HCT116 (cell line): ENCODE measurements around the gene TEKT2. TPM values are rescaled to one million over a fixed set of nuclear protein-coding genes. Genes with fewer than 3 reads are reported as not detected.
A peak's percentile ranks its signal among the peaks of the same experiment; 100 is the strongest.

ENCODE experiments used
- ATAC-seq: fragments of 200-7000 bp; cut with Tn5 transposase; 2 replicates; pipeline ENCODE4 v1.9.1; 2020; ENCODE audit warnings: mild to moderate bottlenecking, moderate library complexity
- Bru-seq: library from RNA; stranded (reverse); fragments of 400-500 nt; gene quantifications from one replicate; lab custom pipeline; 2021; lab: Mats Ljungman, UMichigan
- BruChase-seq, 2 experiments: library from RNA; stranded (reverse); fragments of 400-500 nt; gene quantifications; one replicate each; lab custom pipeline; 2021; lab: Mats Ljungman, UMichigan
- BruUV-seq: library from RNA; stranded (reverse); fragments of 400-500 nt; replicated peaks from 2 replicates; lab custom pipeline; 2021; lab: Mats Ljungman, UMichigan
- CTCF ChIA-PET: fragments of 300-600 bp; sonication (Branson Sonifier 250); formaldehyde crosslinking; loops from one replicate; lab custom pipeline; 2021; ENCODE audit warnings: antibody characterized with exemption; lab: Charles Lee
- POLR2A ChIA-PET: fragments of 300-600, 350-600 bp; sonication (Branson Sonifier 250); formaldehyde crosslinking; loops from one replicate; lab custom pipeline; 2021; ENCODE audit warnings: antibody characterized with exemption; lab: Charles Lee
- RAD21 ChIA-PET, 2 experiments: fragments of 300-600 bp; sonication (Branson Sonifier 250); formaldehyde crosslinking; loops; one replicate each; lab custom pipeline; 2023; ENCODE audit warnings: low total read pairs in 2 of 2; ENCODE audit not compliant: uncharacterized antibody in 2 of 2, unreplicated experiment in 2 of 2, low non-redundant PET in 1 of 2; lab: Charles Lee
- DNase-seq: peaks from one replicate; pipeline ENCODE4 v3.0.0-alpha.2; 2010; ENCODE audit warnings: low read depth, low spot score
- H2AFZ ChIP-seq: fragments of 200-600 bp; shearing (Covaris generic), sonication (generic); 2 replicates; pipeline ENCODE4 v1.6.1; 2017; ENCODE audit warnings: low read depth, mixed run types, mixed read lengths, antibody characterized with exemption, low read length; ENCODE audit not compliant: poor library complexity, severe bottlenecking
- H3K27ac ChIP-seq: 2 replicates; pipeline ENCODE4 v1.5.1; 2012; ENCODE audit warnings: low read depth, low read length
- H3K27me3 ChIP-seq: fragments of 200-600 bp; sonication (generic); 2 replicates; pipeline ENCODE4 v1.6.1; 2016; ENCODE audit warnings: mixed run types, low read length, mixed read lengths; ENCODE audit not compliant: insufficient read depth
- H3K36me3 ChIP-seq, 2 experiments: fragments of 200-500 bp in 1 of 2; fragments of 200-600 bp in 1 of 2; sonication (Bioruptor generic) in 1 of 2; sonication (generic) in 1 of 2; 2 replicates each; pipeline versions ENCODE4 v1.5.1 to v1.6.1; 2014 to 2016; ENCODE audit warnings: low read length in 2 of 2, inconsistent platforms in 1 of 2, mixed read lengths in 1 of 2, mixed run types in 1 of 2; ENCODE audit not compliant: insufficient read depth in 2 of 2, control insufficient read depth in 1 of 2
- H3K4me1 ChIP-seq, 2 experiments: fragments of 200-600 bp in 1 of 2; sonication (generic) in 1 of 2; 2 replicates each; pipeline versions ENCODE4 v1.5.1 to v1.6.1; 2012 to 2017; ENCODE audit warnings: low read length in 2 of 2, inconsistent platforms in 1 of 2, mild to moderate bottlenecking in 1 of 2, mixed read lengths in 1 of 2, mixed run types in 1 of 2, moderate library complexity in 1 of 2; ENCODE audit not compliant: insufficient read depth in 2 of 2, control insufficient read depth in 1 of 2
- H3K4me2 ChIP-seq: fragments of 200-600 bp; sonication (generic); 2 replicates; pipeline ENCODE4 v1.6.1; 2017; ENCODE audit warnings: mixed run types, low read length, mixed read lengths
- H3K4me3 ChIP-seq, 2 experiments: fragments of 200-600 bp in 1 of 2; sonication (generic) in 1 of 2; replicated peaks in 1 of 2; 2 replicates each; pipeline ENCODE4 v1.5.1; 2011 to 2016; ENCODE audit warnings: low read length in 2 of 2, control low read depth in 1 of 2, low read depth in 1 of 2, mild to moderate bottlenecking in 1 of 2, mixed read lengths in 1 of 2, mixed run types in 1 of 2
- H3K79me2 ChIP-seq: fragments of 200-600 bp; sonication (generic); 2 replicates; pipeline ENCODE4 v1.6.1; 2017; ENCODE audit warnings: mild to moderate bottlenecking, mixed run types, low read length, moderate library complexity, mixed read lengths; ENCODE audit not compliant: insufficient read depth
- H3K9ac ChIP-seq: fragments of 200-600 bp; sonication (generic); 2 replicates; pipeline ENCODE4 v1.6.1; 2016; ENCODE audit warnings: low read length, mixed read lengths
- H3K9me2 ChIP-seq: fragments of 200-600 bp; sonication (generic), shearing (Covaris generic); 2 replicates; pipeline ENCODE4 v1.6.1; 2017; ENCODE audit warnings: mixed run types, mild to moderate bottlenecking, moderate library complexity; ENCODE audit not compliant: insufficient read depth
- H3K9me3 ChIP-seq, 2 experiments: fragments of 200-500 bp in 1 of 2; fragments of 200-600 bp in 1 of 2; sonication (Bioruptor generic) in 1 of 2; sonication (generic) in 1 of 2; 2 replicates each; pipeline ENCODE4 v1.6.1; 2014 to 2017; ENCODE audit warnings: low read length in 2 of 2, mixed read lengths in 2 of 2, inconsistent platforms in 1 of 2, low read depth in 1 of 2, mild to moderate bottlenecking in 1 of 2, mixed run types in 1 of 2, moderate library complexity in 1 of 2; ENCODE audit not compliant: control insufficient read depth in 1 of 2, insufficient read depth in 1 of 2
- H4K20me1 ChIP-seq: fragments of 200-600 bp; sonication (generic), shearing (Covaris generic); 2 replicates; pipeline ENCODE4 v1.6.1; 2017; ENCODE audit warnings: mixed run types, mild to moderate bottlenecking, moderate library complexity; ENCODE audit not compliant: insufficient read depth
- CEBPB ChIP-seq: IDR thresholded peaks from 2 replicates; pipeline ENCODE4 v1.6.1; 2012; ENCODE audit warnings: low read depth
- EGR1 ChIP-seq: IDR thresholded peaks from 2 replicates; pipeline ENCODE4 v1.6.1; 2012; ENCODE audit warnings: low read depth
- ELF1 ChIP-seq: IDR thresholded peaks from 2 replicates; pipeline ENCODE4 v1.6.1; 2012; ENCODE audit warnings: low read depth, borderline replicate concordance
- FOSL1 ChIP-seq: IDR thresholded peaks from 2 replicates; pipeline ENCODE4 v1.6.1; 2012; ENCODE audit warnings: low read depth
- JUND ChIP-seq: IDR thresholded peaks from 2 replicates; pipeline ENCODE4 v1.6.1; 2012
- SP1 ChIP-seq: IDR thresholded peaks from 2 replicates; pipeline ENCODE4 v1.6.1; 2012; ENCODE audit warnings: low read depth
- ZFX ChIP-seq: fragments of 450-650 bp; IDR thresholded peaks from 2 replicates; pipeline ENCODE4 v1.6.1; 2017
- ZNF274 ChIP-seq: fragments of 200-500 bp; sonication (Bioruptor generic); IDR thresholded peaks from 2 replicates; pipeline ENCODE4 v1.6.1; 2014; ENCODE audit warnings: mild to moderate bottlenecking, low read depth, low read length, inconsistent platforms
- intact Hi-C: fragments of 100-400 bp; cut with micrococcal nuclease; formaldehyde crosslinking; loops from 2 replicates; pipeline ENCODE4 v1.10.0; 2022
- long read RNA-seq: library from polyadenylated mRNA; unstranded; transcript quantifications from one replicate; pipeline ENCODE4 v2.0.0, GENCODE V29; 2021; ENCODE audit not compliant: unreplicated experiment
- polyA plus RNA-seq: library from polyadenylated mRNA; unstranded; fragments of >200 nt; gene quantifications from 2 replicates; pipeline ENCODE4 v1.2.1, GENCODE V29; 2012; ENCODE audit warnings: missing spikeins
- total RNA-seq: library from RNA; stranded (reverse); gene quantifications from one replicate; pipeline ENCODE4 v1.2.1, GENCODE V29; 2021; ENCODE audit not compliant: unreplicated experiment
- TF ChIP-seq, protein P1 (sequence below): IDR thresholded peaks from 2 replicates; pipeline ENCODE4 v1.6.1; 2012
- TF ChIP-seq, protein P2 (sequence below): IDR thresholded peaks from 2 replicates; pipeline ENCODE4 v1.6.1; 2012; ENCODE audit warnings: low read depth

Gene TEKT2, protein sequence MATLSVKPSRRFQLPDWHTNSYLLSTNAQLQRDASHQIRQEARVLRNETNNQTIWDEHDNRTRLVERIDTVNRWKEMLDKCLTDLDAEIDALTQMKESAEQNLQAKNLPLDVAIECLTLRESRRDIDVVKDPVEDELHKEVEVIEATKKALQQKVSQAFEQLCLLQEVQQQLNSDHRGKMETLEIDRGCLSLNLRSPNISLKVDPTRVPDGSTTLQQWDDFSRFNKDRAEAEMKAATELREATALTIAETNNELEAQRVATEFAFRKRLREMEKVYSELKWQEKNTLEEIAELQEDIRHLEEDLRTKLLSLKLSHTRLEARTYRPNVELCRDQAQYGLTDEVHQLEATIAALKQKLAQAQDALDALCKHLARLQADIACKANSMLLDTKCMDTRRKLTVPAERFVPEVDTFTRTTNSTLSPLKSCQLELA
- not detected for total RNA-seq
- 0.04 and 0.24 TPM in 2 replicates for polyA plus RNA-seq
- Bru-seq, nascent RNA: percentile 24 among the genes with signal in this experiment
- percentile 43 among the genes with signal in this experiment for BruChase-seq, experiment 1, labeled RNA remaining after a 6-hour chase
- BruChase-seq, experiment 2, labeled RNA remaining after a 2-hour chase: percentile 31 among the genes with signal in this experiment
- long read RNA-seq: 0 reads

DNA sequence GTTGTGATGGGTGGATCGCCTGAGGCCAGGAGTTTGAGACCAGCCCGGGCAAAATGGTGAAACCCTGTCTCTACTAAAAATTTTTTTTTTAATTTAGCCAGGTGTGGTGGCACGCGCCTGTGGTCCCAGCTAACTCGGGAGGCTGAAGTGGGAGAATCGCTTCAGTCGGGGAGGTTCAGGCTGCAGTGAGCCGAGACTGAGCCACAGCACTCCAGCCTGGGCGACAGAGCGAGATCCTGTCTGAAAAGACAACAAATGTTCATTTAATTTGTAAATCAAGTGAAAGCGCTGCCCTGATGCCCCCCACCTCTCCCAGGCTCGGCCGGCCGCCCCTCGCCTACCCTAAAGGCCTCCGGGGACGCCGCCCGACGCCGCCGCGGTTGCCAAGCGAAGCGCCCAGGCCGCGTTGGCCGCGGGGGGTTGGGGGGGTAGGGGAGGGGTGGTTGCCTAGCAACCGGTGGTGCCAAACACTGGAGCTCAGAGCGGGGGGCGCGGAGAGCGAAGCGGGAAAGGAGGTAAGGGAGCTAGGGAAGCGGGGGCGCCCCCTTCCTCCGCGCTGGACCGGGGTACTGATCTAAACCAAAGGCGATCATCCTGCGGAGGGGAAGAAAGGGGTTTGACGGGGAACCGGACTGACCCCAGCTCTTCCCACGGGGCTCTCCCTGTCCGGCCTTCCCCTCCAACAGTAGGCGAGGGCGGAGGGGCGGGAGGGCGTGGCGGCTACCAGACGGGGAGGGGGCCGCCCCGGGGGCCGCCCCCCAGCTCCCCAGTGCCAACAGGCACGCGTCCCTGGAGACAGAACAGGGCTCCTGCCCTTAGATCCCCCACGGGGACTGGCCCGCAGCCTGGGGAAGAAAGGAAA is at the start of gene TEKT2:
TSS of gene TEKT2 (plus strand) at position 460 of the 862 bp plus-strand sequence. CDS start 828 bp downstream, outside the sequence.
- H3K27ac ChIP-seq: no peak within 1 kb of the TSS
- no peak for ATAC-seq
- H3K27me3 ChIP-seq: no peaks in the 10 kb centered on the region
- H3K9ac ChIP-seq: no peak within 1 kb of the TSS
- H4K20me1 ChIP-seq: no peaks in the 10 kb centered on the region
- POLR2A ChIA-PET: no interaction called here
- no peak for TF ChIP-seq FOSL1
- TF ChIP-seq EGR1: no peak
- TF ChIP-seq CEBPB: no peak
- RAD21 ChIA-PET: no interaction called here
- H3K36me3 ChIP-seq: no peaks in the 10 kb centered on the region
- intact Hi-C loops: loop anchor here (10.0 kb wide), 1 partner anchor 229 kb away; no protein-coding TSS in a partner anchor
- CTCF ChIA-PET: interaction anchor here (0.6 kb wide), 1 partner anchor 195 kb away, joined by 4 read pairs; no protein-coding TSS in a partner anchor
- no peaks in the 10 kb centered on the region for H3K9me2 ChIP-seq
- H3K79me2 ChIP-seq: peaks cover under 1% of the 10 kb centered on the region; the same call in 1 of the 2 replicates
- DNase-seq: no peak
- no TSS peak for BruUV-seq
- no peaks in the 10 kb centered on the region for H3K9me3 ChIP-seq
- H2AFZ ChIP-seq: no peak within 1 kb of the TSS
- H3K4me1 ChIP-seq: peaks cover 0 to 10% of the 10 kb centered on the region in 2 experiments; a peak in 2 of 4 replicates
- H3K4me2 ChIP-seq: no peak within 1 kb of the TSS
- H3K4me3 ChIP-seq: no peak within 1 kb of the TSS

DNA sequence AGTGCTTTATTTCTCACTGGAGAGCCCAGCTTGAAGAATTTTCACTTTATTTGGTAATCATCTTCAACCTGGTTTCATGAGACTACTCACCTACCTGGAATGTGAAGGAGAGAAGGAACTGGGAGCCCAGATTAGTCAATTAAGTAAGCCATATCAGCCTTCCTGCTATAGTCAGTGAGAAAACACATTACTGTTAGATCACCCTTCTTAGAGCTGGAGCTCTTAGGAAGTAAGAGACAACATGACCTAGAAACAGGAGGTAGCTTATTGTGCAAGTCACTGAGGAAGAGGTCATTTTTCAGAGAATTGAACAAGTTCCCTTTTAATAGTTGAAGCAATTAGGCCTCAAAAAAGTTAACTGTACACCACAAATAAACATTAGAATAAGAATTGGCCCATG is 49.2 kb upstream of the TEKT2 start:
- BruUV-seq: no TSS peak
- H2AFZ ChIP-seq: no peak overlapping the region
- no peak for DNase-seq
- ATAC-seq: no peak; the same call in 1 of the 2 replicates
- H3K4me1 ChIP-seq: peaks cover 0 to 11% of the 10 kb centered on the region in 2 experiments; a peak in 2 of 4 replicates
- H3K36me3 ChIP-seq: peaks cover under 1 to 3% of the 10 kb centered on the region in 2 experiments; a peak in 1 of 4 replicates
- no peaks in the 10 kb centered on the region for H3K27me3 ChIP-seq
- no peak overlapping the region for H3K9ac ChIP-seq
- no peak overlapping the region for H3K4me3 ChIP-seq
- H4K20me1 ChIP-seq: no peaks in the 10 kb centered on the region; the same call in 1 of the 2 replicates
- POLR2A ChIA-PET: no interaction called here
- RAD21 ChIA-PET: no interaction called here
- no peaks in the 10 kb centered on the region for H3K9me2 ChIP-seq
- no peaks in the 10 kb centered on the region for H3K9me3 ChIP-seq
- CTCF ChIA-PET: no interaction called here
- TF ChIP-seq, protein P1, sequence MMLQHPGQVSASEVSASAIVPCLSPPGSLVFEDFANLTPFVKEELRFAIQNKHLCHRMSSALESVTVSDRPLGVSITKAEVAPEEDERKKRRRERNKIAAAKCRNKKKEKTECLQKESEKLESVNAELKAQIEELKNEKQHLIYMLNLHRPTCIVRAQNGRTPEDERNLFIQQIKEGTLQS: no peak
- TF ChIP-seq ZFX: no peak
- TF ChIP-seq, protein P2, sequence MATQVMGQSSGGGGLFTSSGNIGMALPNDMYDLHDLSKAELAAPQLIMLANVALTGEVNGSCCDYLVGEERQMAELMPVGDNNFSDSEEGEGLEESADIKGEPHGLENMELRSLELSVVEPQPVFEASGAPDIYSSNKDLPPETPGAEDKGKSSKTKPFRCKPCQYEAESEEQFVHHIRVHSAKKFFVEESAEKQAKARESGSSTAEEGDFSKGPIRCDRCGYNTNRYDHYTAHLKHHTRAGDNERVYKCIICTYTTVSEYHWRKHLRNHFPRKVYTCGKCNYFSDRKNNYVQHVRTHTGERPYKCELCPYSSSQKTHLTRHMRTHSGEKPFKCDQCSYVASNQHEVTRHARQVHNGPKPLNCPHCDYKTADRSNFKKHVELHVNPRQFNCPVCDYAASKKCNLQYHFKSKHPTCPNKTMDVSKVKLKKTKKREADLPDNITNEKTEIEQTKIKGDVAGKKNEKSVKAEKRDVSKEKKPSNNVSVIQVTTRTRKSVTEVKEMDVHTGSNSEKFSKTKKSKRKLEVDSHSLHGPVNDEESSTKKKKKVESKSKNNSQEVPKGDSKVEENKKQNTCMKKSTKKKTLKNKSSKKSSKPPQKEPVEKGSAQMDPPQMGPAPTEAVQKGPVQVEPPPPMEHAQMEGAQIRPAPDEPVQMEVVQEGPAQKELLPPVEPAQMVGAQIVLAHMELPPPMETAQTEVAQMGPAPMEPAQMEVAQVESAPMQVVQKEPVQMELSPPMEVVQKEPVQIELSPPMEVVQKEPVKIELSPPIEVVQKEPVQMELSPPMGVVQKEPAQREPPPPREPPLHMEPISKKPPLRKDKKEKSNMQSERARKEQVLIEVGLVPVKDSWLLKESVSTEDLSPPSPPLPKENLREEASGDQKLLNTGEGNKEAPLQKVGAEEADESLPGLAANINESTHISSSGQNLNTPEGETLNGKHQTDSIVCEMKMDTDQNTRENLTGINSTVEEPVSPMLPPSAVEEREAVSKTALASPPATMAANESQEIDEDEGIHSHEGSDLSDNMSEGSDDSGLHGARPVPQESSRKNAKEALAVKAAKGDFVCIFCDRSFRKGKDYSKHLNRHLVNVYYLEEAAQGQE: no peak
- 0 out of 2 replicates have a peak, but pooled peaks have one; percentile 11 for TF ChIP-seq FOSL1
- no peak for TF ChIP-seq ELF1
- TF ChIP-seq SP1: no peak
- no peak for TF ChIP-seq ZNF274
- no peak for TF ChIP-seq JUND
- TF ChIP-seq, all 23 proteins: peak for 1
- no peaks in the 10 kb centered on the region for H3K79me2 ChIP-seq
- intact Hi-C loops: no loop called here
- no peak overlapping the region; the same call in 1 of the 2 replicates for H3K27ac ChIP-seq
- peak overlapping the region; percentile 1; the same call in 1 of the 2 replicates for H3K4me2 ChIP-seq
